Fibroblast of mammary gland (primary cell): ENCODE results near the gene CRABP1.
A peak's percentile ranks its signal among the peaks of the same experiment; 100 is the strongest.

ENCODE experiments used
- DNase-seq: peaks from one replicate; pipeline ENCODE4 v3.0.0-alpha.2; 2010; ENCODE audit warnings: low read depth
- H3K4me3 ChIP-seq: 2 replicates; pipeline ENCODE4 v1.5.1; 2011; ENCODE audit warnings: low read depth, mild to moderate bottlenecking, low read length, moderate library complexity; ENCODE audit not compliant: control insufficient read depth
- CTCF ChIP-seq: conservative IDR thresholded peaks from 2 replicates; pipeline ENCODE4 v1.5.1; 2011; ENCODE audit warnings: low read depth, low read length, inconsistent platforms; ENCODE audit not compliant: control insufficient read depth, insufficient read depth

CRABP1 gene

GRCh38 chr15:78316283-78317083 lies 23.7 kb upstream of the CRABP1 start:
- H3K4me3 ChIP-seq: no peak overlapping the region
- TF ChIP-seq CTCF: no peak
- no peak for DNase-seq

GRCh38 chr15:78317145-78317836 lies 22.9 kb upstream of the CRABP1 start:
- no peak overlapping the region for H3K4me3 ChIP-seq
- DNase-seq: peak; percentile 17
- no peak for TF ChIP-seq CTCF

GRCh38 chr15:78319588-78319987 lies 20.6 kb upstream of the CRABP1 start:
- DNase-seq: no peak
- TF ChIP-seq CTCF: no peak
- H3K4me3 ChIP-seq: no peak overlapping the region

- H3K4me3 ChIP-seq: no peak overlapping the region
- DNase-seq: no peak
- no peak for TF ChIP-seq CTCF
Observed at GRCh38 chr15:78320183-78320582, 20.0 kb upstream of the CRABP1 start.

- no peak for DNase-seq
- H3K4me3 ChIP-seq: no peak overlapping the region
- no peak for TF ChIP-seq CTCF
Observed at GRCh38 chr15:78321041-78321570, 19.0 kb upstream of the CRABP1 start.

GRCh38 chr15:78321786-78322185 lies 18.4 kb upstream of the CRABP1 start:
- DNase-seq: no peak
- no peak overlapping the region for H3K4me3 ChIP-seq
- no peak for TF ChIP-seq CTCF
